NK-92 (cell line): Measurements from ENCODE around the gene PKNOX2.

Source experiments
- DNase-seq: peaks from one replicate; lab custom pipeline; 2025; ENCODE audit not compliant: unreplicated experiment; lab: John Stamatoyannopoulos, UW

Gene PKNOX2

DNA sequence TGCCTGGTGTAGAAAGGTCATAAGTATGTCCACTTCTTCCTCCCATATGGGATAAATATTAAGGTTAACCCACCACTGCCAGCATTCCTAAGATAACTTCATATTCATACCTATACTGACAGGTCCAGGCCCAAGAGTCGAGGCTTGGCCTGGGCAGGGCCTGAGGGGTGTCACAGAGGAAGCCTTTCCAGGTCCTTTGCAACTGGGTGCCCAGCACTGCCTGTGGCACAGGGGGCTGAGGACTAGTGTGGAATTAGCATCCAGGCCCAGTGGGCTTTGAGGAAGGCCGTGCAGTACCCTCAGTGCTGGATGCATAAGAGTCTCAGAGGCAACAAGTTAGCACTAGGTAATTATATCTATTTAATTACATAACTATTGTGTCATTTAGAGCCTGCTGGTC, 65.4 kb downstream of the PKNOX2 start:
- no peak for DNase-seq

DNA sequence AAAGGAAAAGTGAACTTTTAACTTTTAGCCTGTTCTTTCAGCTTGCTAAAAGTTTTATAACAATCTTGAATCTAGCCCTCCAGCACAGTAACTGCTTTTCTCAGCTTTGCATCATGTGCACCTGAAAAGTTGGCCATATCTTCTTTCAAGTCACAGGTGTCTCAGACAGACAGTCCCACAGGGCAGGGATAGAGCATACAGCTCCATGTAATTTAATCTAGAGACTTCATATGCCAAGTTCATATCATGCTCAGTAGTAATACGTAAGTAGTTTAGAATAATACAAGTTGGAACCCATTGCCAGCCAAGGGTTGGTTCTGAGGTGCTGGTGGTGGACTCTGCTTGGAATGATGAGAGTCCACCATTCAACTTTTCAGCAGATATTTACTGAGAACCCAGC, 68.6 kb downstream of the PKNOX2 start:
- no peak for DNase-seq

DNA sequence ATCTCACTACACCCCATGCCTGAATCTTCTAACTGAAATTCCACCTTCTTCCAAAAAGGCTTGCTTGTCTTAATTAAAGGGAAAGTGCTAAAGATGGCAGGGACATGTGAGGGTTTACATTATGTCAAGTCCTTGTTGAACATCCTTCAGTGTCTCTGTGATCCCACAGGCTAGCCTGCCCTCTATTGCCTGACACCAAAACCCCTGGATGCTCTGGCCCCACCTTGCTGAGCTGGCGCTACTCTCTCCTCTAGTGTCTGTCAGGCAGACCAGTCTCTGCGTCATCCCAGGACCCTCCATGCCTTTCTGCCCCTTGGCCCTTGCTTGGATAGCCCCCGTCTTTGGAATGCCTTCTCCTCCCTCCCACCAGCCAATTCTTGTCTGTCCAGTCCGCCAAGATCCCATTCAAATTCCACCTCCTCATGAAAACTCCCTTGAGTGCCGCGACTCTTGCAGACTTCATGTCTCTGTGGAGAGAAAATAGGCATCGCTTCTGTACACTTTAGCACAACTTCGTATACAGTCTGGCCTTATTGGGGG, 69.3 kb downstream of the PKNOX2 start:
- no peak for DNase-seq

DNA sequence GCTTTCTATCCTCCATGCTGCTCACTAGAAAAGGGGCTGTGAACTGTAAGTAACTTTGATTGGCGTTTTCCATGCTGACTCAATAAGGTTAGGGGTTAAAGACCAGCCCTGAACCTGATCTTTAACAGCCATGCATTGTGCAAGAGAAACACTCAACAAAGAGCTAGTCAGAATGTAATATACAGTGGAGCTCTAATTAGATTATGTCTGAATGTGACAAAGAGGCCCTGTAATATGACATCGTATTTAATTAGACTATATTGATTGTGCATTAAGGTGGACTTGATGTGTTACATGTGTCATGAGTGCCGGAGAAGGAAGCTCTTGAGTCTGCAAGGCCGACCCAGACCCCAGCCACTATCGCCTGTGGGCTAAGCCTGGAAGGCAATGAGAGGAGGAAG, 70.5 kb downstream of the PKNOX2 start:
- no peak for DNase-seq

DNA sequence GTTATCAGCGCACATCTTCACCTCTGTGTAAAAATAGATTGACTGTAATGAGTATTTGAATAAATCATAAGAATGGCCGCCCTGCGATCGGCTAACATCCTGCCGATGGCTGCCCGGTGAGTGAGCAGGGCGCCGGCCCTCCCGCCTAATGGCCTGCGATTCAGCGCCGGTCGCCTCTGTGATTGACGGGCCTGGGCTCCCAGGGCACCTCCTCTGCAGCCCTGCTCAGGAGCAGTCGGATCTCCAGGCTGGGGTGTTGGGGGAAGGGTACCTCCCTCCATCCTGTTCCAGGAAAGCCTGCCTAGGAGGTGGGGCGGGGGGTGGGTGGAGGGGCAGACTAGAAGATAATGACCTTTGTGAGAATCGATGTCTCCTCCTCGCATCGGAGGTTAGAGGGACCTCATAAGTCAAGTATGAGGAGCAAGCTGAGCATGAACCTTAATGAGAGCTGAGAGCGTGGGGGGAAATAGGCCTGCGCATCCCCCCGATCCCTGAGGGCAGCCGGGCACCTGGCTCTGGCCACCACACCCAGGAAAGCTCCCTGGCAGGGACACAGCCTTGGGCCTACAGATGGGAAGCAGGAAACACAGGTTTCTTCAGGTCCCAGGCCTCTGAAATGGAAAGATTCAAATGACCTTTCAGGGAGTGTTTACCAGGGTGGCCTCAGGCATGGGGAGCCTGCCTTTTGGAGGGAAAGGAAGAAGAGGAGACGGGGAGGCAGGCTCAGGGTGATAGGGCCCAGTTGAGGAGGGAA, 71.7 kb downstream of the PKNOX2 start:
- DNase-seq: no peak

DNA sequence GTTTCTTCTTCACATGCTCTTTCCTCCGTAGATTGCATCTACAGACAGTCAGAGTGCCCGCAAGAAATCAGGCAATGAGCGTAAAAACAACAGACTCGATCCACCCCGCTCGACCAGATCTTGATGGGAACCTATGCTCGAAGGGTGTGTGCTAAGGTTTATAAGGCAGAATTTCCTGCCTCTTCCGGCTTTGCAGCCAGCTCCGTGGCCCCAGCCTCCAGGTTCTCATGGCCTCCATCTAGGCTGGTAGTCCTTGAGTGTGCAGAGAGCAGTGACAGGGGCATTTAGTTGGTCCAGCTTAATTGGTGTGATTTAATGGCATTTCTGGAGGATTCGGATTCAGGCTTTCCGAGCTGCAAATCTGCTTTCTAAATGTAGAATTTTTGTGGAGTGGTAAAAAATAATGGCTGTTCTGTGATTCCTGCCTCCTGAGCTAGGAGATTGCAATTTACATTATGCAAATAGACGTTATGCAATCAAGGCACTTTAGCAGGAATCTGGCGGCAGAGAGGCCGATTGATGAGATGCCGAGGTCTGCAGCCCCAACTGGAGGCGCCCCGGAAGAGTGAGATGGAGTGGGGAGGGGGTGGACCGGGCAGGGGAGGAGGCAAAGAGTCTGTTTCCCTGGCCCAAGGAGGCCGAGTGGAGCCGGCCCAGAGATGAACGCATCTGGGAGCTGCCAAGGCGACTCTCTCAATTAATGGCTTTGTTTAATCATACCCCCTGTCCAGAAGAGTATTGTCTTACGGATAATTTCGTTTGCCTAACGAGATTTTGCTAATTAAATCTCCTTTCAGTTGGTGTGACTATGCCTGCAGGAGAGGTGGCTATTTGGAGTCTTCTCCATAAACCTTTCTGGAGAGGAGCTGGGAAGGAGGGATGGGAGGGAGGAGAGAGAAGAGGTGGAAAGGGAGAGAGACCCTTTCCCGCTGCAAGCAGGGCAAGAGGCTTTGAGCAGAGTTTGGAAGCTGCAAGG, 75.3 kb downstream of the PKNOX2 start:
- no peak for DNase-seq

DNA sequence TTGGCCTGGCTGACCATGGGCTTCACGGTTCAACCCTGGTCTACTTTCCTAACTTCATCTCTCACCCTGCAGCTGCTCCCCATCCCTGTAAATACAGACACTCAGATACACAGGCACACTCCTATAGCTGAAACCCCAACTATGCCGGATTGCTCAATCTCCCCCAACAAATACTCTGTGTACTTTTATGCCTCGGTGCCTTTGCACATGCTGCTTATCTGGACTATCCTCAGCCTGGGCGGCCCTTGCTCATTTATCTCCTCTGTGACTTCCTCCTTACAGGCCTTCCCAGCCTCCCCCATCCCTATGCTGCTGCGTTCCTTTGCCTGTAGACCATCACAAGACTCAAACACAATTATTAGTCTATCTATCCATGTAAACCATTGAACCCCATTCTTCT, 76.6 kb downstream of the PKNOX2 start:
- no peak for DNase-seq

DNA sequence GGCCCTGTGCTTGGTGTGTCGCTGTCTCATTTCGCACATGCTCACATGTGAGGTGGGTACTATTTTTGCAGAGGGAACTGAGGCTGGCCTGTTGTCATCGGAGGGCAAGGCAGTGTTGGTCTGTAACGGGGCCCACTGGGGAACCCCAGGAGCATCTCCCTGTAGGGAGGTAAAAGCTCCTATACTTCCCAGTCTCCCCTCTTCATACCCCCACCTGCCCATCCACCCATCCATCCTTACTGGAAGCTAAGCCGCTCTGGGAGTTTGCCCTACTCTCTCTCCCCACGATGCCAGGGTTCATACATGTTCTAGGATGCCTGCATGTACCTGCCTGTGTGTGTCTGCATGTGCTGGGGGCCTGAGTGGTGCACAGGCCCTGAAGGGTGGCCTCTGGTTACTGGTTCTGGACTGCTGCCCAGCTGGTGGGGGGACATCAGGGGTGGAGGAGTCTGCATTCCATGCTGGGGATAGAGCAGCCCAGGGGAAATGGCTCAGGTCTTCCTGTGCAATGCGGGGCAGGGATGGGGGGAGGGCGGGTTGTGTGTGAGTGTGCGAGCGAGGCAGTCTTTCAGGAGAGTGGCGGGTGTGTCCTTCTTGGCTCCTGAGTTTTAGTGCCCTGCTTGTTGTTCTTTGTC, 77.7 kb downstream of the PKNOX2 start:
- DNase-seq: no peak

DNA sequence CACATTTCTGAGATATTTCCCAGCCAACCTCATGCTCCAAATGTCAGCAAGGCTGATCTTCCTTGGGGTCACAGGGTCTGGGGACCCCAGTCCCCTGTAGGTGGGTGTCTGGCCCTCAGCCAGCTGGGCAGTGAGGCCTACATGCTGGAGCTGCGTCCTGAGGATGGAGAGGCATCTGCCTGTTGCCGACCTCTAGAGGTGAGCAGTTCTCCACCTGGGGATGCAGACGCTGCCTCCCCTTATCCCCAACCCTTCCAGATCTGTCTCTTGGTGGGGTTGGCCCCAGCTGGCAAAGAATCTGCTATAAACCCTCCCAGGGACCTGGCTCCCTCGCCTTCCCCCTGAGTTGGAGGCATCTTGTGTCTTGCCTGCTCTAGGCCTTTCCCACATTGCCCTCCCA, 79.6 kb downstream of the PKNOX2 start:
- no peak for DNase-seq

DNA sequence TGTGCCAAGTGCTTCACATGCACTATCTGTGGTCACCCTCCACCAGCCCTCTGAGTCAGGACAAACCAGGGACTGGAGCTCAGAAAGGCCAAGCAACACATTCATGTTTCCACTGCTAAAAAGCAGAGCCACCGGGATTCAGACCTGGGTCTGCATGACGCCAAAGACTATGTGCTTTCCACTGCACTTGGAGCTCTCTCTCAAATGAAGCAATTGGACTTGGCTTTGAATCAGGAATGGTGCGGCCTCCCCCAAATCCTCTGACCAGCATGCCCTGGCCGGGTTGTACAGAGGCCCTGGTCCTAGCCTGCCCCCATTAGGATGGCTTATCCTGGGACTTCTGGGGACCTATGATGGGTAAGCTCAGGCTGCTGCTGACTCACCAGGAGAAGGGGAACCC, 80.7 kb downstream of the PKNOX2 start:
- DNase-seq: no peak

DNA sequence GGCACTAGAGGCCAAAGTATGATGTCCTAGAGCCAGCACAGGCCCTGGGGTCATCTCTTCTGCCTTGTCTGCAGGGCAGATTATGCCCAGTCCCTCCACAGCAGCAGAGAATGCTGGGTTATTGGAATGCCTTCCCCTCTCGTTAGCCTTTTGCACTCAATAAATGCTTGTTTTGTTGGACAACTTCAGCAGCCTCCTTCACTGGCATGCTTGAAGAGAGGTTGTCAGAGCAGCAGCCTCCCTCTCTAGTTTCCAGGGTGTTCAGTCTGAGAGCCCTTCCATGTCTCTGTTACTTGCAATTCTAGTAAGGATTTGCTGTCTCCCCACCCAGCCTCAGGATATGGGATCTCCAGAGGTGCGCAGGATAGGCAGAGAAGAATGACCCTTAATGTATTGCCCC, 82.9 kb downstream of the PKNOX2 start:
- no peak for DNase-seq

DNA sequence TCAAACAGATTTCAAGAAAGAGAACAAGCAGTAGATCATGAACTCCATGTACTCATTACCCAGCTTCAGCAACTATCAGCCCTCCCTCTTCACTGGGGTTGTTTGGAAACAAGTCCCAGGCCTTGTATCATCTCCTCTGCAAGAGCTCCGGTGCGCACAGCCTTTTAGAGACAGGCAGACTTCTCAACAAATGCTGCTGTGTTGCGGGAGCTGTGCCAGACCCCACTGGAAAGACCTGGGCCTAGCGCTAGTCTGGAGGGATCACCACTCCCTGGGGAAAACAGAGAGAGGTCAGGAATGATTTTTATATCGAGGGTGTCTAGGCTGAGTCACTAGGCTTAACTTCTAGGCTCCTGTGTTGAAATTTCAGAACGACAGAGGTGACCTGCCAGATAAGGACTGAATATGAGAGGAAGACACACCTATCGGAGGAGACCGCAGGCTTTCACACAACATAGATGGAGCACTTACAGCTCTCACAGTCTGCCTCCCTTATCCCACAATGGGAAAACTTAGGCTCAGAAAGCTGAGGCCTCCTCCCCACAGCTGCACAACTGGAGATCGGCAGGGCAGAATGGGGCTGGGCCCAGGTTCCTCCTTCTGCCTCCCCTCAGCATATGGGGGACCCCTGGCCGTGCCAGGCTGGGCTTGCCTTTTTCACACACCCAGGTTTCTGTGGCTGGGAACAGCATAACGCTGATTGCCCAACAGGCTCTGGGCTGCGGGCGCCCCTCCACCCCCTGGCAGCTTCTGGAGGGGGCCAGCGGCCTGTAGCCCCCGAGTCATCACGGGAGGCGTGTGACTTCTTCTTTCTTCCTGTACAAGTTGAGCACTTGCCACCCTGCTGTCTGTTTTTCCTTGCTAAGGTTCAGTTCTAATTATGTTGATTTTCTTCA, 86.0 kb downstream of the PKNOX2 start:
- DNase-seq: no peak

DNA sequence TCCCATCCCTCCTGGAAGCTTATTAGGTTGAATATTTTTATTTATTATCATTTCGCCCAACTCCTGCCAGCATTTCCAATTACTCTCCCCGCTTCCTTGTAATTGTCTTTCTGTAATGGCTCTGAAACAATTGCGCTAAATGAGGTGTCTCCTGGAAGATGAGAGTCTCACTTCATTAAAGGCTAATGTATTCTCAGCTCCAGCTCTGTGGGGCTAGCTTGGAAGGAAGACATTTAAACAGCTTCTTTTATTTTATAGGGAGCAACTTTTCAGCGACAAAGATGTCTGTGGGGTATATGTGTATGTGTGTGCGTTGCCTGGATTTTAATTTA, 86.6 kb downstream of the PKNOX2 start:
- no peak for DNase-seq

DNA sequence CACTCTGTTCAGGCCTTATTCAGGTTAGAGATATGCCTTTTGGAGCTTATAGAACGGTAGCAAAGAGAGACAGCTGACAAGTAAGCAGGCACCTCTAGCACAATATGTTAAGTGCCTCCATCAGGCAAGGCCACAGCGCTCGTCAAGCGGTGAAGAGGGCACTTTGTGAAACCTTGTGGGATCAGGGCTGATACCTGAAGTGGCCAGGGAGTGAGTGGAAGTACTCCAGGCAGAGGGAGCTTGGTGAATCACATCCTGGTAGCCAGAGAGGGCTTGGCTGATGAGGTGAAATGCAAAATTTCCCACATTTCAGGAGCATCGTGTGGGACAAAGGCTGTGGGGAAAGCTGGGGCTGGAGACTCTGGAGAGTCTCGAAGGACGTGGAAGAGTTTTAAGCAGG, 87.4 kb downstream of the PKNOX2 start:
- no peak for DNase-seq

DNA sequence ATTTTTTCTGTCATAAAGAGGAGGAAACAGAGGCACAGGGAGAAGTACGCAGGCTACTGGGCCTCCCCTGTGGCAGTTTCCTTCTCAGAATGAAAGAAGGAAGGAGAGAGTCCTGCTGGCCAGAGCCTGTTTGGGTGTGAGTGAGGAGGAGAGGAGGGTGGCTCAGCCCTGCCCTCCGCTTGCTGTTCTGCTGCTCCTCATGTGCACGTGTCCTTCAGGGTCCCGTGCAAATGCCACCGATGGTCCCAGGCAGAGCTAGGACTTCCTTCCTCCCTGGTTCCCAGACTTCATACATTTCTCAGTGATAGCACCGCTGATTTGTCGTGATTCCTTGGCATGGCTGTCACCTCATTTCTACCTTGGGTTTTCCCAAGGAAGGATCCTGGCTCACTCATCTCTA, 88.7 kb downstream of the PKNOX2 start:
- DNase-seq: no peak

DNA sequence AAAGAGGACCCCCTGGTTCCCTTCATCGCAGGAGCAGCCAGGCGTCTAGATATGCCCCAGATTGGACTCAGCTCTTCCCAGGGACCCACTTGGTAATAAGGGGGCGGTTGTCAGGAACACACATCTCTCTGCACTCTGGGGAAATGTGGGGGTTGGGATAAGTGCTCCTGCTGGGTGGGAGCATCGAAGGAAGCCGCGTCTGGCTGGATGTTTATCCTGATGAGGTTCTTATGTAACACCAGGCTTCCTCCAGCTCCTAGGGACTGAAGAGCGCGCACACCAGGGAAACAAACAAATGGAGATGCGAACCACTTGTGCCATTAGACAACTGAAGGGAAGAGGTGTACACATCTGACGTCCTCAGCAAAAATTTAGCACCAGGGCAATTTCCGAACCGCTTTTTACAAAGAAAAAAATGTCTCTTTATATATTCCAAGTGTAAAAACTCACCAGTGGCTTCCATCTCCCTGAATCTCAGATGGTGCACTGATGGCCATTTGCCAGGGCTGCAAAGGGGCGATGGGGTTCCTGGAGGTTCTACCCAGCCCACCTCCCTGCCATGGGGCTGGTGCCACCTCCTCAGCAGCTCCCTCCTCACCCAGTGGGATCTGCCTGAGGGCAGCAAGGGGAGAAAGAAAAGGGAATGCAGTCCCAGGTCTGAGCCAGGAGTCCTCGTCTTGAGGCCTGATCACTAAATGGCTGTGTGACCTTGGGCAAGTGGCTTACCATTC, 89.4 kb downstream of the PKNOX2 start:
- DNase-seq: no peak

DNA sequence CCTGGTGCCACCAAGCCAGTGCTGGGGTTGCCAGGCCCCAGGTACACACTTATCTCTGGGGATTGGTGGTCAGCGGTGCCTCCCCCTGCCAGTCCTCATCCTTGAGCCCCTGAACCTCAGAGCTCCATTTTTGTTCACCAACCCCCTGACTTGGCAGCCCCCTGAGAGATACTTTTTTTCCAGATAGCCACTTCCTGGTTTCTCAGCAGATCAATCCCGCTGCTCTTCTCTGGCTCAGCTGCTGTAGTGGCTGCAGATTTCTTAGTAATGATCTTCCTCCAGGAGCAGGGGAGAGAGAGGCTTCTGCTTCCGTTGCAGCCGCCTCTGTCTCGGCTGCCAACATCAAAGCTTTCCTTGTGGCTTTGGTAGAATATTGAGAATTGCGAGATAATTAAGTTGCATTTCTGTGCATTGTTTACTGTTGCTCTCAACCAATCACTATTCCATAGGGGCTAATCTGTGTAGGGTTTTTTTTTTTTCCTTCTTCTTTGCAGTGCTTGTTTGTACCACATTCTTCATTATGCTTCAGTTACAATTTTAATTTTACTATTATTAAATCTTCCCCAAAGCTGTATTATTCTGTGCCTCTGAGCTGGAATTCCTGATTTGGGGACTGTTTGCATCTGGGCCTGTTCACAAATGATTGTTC, 92.1 kb downstream of the PKNOX2 start:
- no peak for DNase-seq

DNA sequence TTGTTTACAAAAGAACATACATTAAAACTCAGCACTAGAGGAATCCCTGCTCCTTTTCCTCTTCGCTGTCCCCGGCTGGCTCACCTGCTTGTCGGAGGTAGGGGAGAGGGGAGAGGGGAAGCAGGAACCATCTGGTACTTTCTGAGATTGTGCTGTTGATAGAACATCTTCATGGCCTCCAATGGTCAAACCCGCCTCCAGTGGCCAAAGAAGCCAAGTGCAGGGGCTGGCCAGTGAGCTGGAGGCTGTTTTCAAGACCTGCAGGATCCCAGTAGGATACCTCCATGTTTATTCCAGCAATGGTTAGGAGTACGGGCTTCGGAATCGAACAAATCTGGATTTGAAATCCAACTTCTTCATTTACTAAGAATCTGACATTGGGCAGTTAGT, 92.6 kb downstream of the PKNOX2 start:
- DNase-seq: no peak

DNA sequence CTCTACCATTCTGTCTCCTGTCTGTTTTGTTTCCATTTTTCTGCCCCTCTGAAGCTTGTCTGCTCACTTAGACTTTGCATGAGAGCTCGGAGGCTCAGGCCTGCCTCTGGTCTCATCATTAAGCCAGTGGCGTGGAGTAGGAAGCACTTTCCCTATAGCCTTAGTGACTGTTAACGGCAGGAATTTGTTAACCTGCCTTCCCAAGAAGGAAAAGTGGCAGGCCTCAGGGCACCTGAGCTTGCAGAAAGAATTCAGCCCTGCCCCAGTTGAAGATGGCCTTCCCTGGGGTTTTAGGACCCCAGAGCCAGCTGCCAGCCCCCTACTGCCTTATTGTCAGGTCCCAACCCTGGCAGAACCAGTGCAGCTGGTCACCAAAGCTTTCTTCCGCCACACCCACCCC, 93.2 kb downstream of the PKNOX2 start:
- no peak for DNase-seq
